GM10266 (cell line): ENCODE measurements around the gene ZFP64.
"Not testable (repeated sequence)": the region's sequence is repeated elsewhere in the genome, so short reads cannot be mapped to it uniquely, and the experiment has no call there.

Experiments
- DNase-seq: peaks from one replicate; pipeline ENCODE4 v3.0.0; 2012; ENCODE audit errors: extremely low spot score
- CTCF ChIP-seq: IDR thresholded peaks from 2 replicates; pipeline ENCODE4 v1.5.1; 2012; ENCODE audit warnings: mild to moderate bottlenecking, low read depth; ENCODE audit not compliant: control insufficient read depth, insufficient read depth; ENCODE audit errors: missing control alignments

Gene ZFP64

GRCh38 chr20:52152416-52152815 lies 39.2 kb downstream of the ZFP64 start:
- no peak for TF ChIP-seq CTCF
- no peak for DNase-seq

GRCh38 chr20:52150440-52151258 lies 40.9 kb downstream of the ZFP64 start:
- TF ChIP-seq CTCF: peak; percentile 77
- peak; percentile 63 for DNase-seq

GRCh38 chr20:52145587-52145986 lies 46.0 kb downstream of the ZFP64 start:
- TF ChIP-seq CTCF: no peak
- no peak for DNase-seq

- no peak for DNase-seq
- TF ChIP-seq CTCF: no peak
Observed at GRCh38 chr20:52143277-52143676, 48.3 kb downstream of the ZFP64 start.

- no peak for TF ChIP-seq CTCF
Observed at GRCh38 chr20:52142757-52143156, 48.8 kb downstream of the ZFP64 start.

GRCh38 chr20:52139986-52140385 lies 51.6 kb downstream of the ZFP64 start:
- TF ChIP-seq CTCF: no peak
- no peak for DNase-seq

More at GRCh38 chr20:52142757-52143156, 48.8 kb downstream of the ZFP64 start:
- no peak for DNase-seq

GRCh38 chr20:52137850-52138249 lies 53.7 kb downstream of the ZFP64 start:
- DNase-seq: no peak
- TF ChIP-seq CTCF: no peak

- DNase-seq: not testable (repeated sequence)
Observed at GRCh38 chr20:52133714-52134113, 57.9 kb downstream of the ZFP64 start.
